GM12864 (cell line): Measurements from ENCODE around the gene PPP1R9A.

Source experiments
- DNase-seq: peaks from one replicate; pipeline ENCODE4 v3.0.0-alpha.2; 2011; ENCODE audit warnings: low read depth
- H3K4me3 ChIP-seq: 2 replicates; pipeline ENCODE4 v1.5.1; 2011; ENCODE audit warnings: mild to moderate bottlenecking, low read depth, low read length, control low read depth
- CTCF ChIP-seq: IDR thresholded peaks from 2 replicates; pipeline ENCODE4 v1.5.1; 2011; ENCODE audit warnings: low read depth, mild to moderate bottlenecking, moderate library complexity, low read length, control low read depth, inconsistent platforms; ENCODE audit errors: missing control alignments

Gene PPP1R9A

GRCh38 chr7:94907026-94907810, at the start of gene PPP1R9A:
Gene PPP1R9A, plus strand, starts transcription at chr7:94907594. Its CDS starts 2,520 bp downstream, at chr7:94910114.
- no peak for TF ChIP-seq CTCF
- H3K4me3 ChIP-seq = no peak within 1 kb of the TSS
- no peak for DNase-seq

GRCh38 chr7:94871132-94871531, 36.3 kb upstream of the PPP1R9A start:
- DNase-seq = no peak
- no peak for TF ChIP-seq CTCF

GRCh38 chr7:94873239-94873638, 34.2 kb upstream of the PPP1R9A start:
- H3K4me3 ChIP-seq = no peak overlapping the region
- no peak for DNase-seq
- no peak for TF ChIP-seq CTCF

More at GRCh38 chr7:94871132-94871531, 36.3 kb upstream of the PPP1R9A start:
- H3K4me3 ChIP-seq = no peak overlapping the region

- no peak overlapping the region for H3K4me3 ChIP-seq
- TF ChIP-seq CTCF = no peak
- DNase-seq = no peak
These were observed 33.2 kb upstream of the PPP1R9A start for GRCh38 chr7:94874036-94874785.

GRCh38 chr7:94875201-94875600, 32.2 kb upstream of the PPP1R9A start:
- TF ChIP-seq CTCF = no peak
- H3K4me3 ChIP-seq = no peak overlapping the region
- DNase-seq = no peak

- no peak for DNase-seq
- TF ChIP-seq CTCF = no peak
- H3K4me3 ChIP-seq = no peak overlapping the region
These were observed 29.4 kb upstream of the PPP1R9A start for GRCh38 chr7:94877731-94878670.
